GM19438 (cell line): ENCODE data around the gene LIG3.
"Not testable (repeated sequence)": the region's sequence is repeated elsewhere in the genome, so short reads cannot be mapped to it uniquely, and the experiment has no call there.

Source experiments
- ATAC-seq: cut with Tn5 transposase; IDR thresholded peaks from one replicate; pipeline ENCODE4 v1.9.1; 2021; ENCODE audit warnings: low read depth; ENCODE audit not compliant: unreplicated experiment

Gene LIG3

DNA sequence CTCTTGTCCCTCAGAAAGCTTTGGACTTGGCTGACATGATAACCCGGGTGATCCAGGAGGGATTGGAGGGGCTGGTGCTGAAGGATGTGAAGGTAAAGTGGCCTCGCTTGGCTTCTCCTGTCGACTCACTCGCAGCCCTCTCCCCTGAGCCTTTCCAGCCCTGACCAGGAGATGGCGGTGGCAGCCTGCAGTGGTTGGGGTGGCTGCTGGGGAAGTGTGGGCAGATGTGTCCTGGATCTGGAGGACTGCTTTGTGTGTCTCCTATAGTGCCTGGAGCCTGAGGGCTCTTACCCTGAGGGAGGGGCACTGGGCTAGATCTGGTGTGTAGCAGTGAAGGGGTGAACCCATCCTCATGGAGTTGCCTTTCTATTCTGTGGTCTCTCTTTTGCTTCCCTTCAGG lies 17.9 kb downstream of the LIG3 start:
- ATAC-seq = no peak

GRCh38 chr17:34999456-34999855 lies 19.1 kb downstream of the LIG3 start:
- no peak for ATAC-seq

GRCh38 chr17:35000965-35001364 lies 20.7 kb downstream of the LIG3 start:
- not testable (repeated sequence) for ATAC-seq

GRCh38 chr17:35001549-35001948 lies 21.2 kb downstream of the LIG3 start:
- ATAC-seq = no peak

GRCh38 chr17:35002876-35003551 lies 22.7 kb downstream of the LIG3 start:
- ATAC-seq = no peak

GRCh38 chr17:35003778-35004177 lies 23.5 kb downstream of the LIG3 start:
- no peak for ATAC-seq

GRCh38 chr17:35006345-35006744 lies 26.0 kb downstream of the LIG3 start:
- ATAC-seq = no peak

DNA sequence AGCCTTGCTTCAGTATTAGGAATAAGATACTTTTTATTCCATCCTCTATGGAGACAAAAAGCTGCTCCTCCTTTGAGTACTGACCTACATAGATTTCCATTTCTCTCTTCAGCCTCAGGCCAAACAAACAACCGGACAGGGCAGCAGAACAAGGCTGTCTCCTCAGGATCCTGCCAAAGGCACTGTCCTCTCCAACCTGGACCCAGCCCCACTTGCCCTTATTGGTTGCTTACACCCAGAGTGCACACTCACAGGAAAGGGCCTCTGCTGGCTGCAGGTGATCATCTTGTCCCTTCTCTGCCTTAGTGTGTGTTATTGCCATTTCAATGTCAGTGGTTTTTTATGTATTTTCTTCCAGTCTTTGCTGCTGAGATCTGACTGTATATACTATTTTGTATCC lies 26.6 kb downstream of the LIG3 start:
- ATAC-seq = no peak

GRCh38 chr17:35010093-35010492 lies 29.8 kb downstream of the LIG3 start:
- no peak for ATAC-seq

GRCh38 chr17:35011671-35012216 lies 31.4 kb downstream of the LIG3 start:
- no peak for ATAC-seq

DNA sequence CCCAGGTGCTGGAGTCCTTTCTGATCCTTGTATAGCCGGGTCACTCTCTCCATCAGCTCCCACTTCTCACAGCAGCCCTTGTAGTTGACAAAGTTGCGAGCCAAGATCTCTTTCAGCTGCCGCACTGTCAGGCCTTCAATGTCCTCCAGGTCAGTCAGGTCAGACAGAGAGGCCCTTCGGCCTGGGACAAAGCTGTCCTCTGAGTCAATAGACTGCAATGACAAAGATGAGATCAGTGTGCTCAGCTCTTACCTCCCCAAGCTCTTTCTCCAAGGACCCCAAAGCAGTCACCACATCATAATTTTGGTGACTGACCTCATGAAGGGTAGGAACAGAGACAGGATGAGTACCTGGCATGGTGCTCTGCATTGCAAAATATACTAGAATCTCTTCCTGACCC lies 36.1 kb downstream of the LIG3 start:
- ATAC-seq = no peak

DNA sequence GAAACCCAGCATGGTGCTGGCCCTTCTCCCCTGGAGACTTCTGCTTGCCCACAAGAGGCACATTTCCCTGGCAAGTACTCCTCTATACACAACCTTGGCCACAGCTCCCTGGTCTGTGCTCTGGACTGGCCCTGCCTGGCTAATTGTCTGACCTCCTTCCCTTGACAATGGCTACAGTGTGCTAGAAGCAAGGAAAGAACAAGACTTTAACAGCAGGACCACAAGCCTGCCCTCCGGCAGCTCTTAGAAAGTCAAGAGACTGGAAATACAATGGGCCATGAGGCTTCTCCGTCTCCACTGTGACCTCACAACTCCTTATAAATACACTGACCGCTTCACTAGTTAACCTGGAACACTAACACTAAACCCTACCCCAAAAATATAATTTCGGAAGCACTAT lies 36.7 kb downstream of the LIG3 start:
- no peak for ATAC-seq

DNA sequence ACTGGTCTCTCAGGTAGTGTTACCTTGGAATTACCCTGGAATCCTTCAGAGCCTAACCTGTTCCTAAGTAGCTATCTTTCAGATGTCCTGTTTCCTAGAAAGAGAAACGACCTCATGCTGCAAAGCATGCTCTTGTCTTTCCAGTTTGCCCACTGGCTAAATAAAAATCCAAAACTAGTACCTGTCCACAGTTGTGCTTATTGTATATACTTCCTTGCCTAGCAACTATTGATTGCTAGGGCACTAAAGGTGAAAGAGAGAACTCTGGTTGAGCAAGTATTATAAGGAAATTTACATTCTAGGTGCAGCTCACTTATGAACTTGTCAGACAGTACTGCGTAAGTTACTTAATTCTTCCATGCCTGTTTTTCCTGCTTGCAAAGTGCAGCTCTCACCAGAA lies 38.5 kb downstream of the LIG3 start:
- no peak for ATAC-seq

GRCh38 chr17:35019386-35020179 lies 39.3 kb downstream of the LIG3 start:
- ATAC-seq = no peak

GRCh38 chr17:35021520-35022380 lies 41.4 kb downstream of the LIG3 start:
- no peak for ATAC-seq

DNA sequence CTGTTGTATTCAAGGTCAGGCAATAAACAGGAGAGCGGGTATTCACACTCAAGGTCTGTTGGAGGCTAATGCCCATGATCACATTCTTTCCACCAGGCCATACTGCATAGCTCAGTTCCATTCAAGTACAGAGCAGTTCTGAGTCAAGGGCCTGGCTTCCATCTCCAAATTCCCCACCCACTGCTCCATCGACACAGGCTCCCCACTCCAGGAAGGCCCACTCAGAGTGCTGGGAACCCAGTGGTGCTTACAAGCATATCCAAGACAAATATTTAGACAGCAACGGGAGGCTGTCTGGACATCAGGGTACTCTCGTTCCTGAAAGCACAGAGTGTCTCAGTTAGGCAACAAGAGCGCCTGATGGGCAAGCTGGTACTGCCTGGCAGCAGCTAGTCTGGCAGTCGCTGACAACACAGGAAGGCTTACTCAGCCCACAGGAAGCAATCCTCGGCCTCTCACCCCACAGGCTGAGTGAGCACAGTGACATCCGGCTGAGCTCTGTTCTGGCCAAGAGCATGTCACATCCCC lies 42.3 kb downstream of the LIG3 start:
- no peak for ATAC-seq

- no peak for ATAC-seq
These were observed 43.2 kb downstream of the LIG3 start for GRCh38 chr17:35023538-35023937.

GRCh38 chr17:35025541-35025940 lies 45.2 kb downstream of the LIG3 start:
- ATAC-seq = no peak

DNA sequence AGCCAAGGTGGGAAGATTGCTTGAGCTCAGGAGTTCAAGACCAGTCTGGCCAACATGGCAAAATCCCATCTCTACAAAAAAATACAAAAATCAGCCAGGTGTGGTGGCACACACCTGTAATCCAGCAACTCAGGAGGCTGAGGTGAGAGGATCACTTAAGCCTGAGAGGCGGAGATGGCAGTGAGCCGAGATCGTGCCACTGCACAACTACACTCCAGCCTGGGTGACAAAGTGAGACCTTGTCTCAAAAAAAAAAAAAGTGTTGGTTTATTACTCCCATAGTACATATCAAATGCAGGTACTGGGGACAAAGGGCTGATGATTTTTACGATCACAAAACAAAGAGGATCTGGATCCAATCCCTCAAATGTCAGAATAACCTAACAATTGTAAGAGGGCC lies 47.8 kb downstream of the LIG3 start:
- not testable (repeated sequence) for ATAC-seq

- no peak for ATAC-seq
These were observed 48.4 kb downstream of the LIG3 start for GRCh38 chr17:35028531-35029262.
